ENCODE results near the gene SNRNP70. TPM values are rescaled to one million over a fixed set of nuclear protein-coding genes. Genes with fewer than 3 reads are reported as not detected.
"Not testable (repeated sequence)": the region's sequence is repeated elsewhere in the genome, so short reads cannot be mapped to it uniquely, and the experiment has no call there.

The SNRNP70 gene
- total and polyA plus RNA-seq, 10 of the 15 experiments (the other 5 are each of a cell fraction or from before 2014, with no cell fraction given), result 2.7 to 453 (median 159) TPM

- H3K4me3 ChIP-seq; H4K20me1 ChIP-seq (ENCODE audit: control insufficient read depth, insufficient read depth); DNase-seq (ENCODE audit: low read depth, low spot score); RAD21 ChIA-PET (ENCODE audit: unreplicated experiment); POLR2A ChIA-PET; BruUV-seq (replicated peaks); H3K27me3 ChIP-seq (replicated peaks in 1 of 2; ENCODE audit: control insufficient read depth in 2 of 2, insufficient read depth in 2 of 2, low read length in 1 of 2); in situ Hi-C loops (cut with MboI); intact Hi-C loops (cut with micrococcal nuclease; ENCODE audit: unreplicated experiment); H3K27ac ChIP-seq (ENCODE audit: control insufficient read depth, insufficient read depth); FAIRE-seq; SMC1A ChIA-PET (ENCODE audit: uncharacterized antibody, unreplicated experiment); H2AFZ ChIP-seq (ENCODE audit: control insufficient read depth, low read depth, low read length); H3K4me2 ChIP-seq (ENCODE audit: control insufficient read depth, insufficient read depth); H3K4me1 ChIP-seq (ENCODE audit: control insufficient read depth, insufficient read depth, low read length); CTCF ChIA-PET; H3K36me3 ChIP-seq (ENCODE audit: control insufficient read depth in 2 of 2, insufficient read depth in 2 of 2, low read length in 1 of 2); H3K79me2 ChIP-seq (ENCODE audit: control insufficient read depth, insufficient read depth, low read length); H3K9me3 ChIP-seq (replicated peaks; ENCODE audit: control insufficient read depth, insufficient read depth, low read length); H3K9ac ChIP-seq (ENCODE audit: control insufficient read depth, insufficient read depth, low read length): not testable (repeated sequence)
- ATAC-seq, result 0 out of 3 replicates have a peak, but pooled peaks have one; percentile 19
- TF ChIP-seq CTCF (IDR thresholded peaks at IDR 0.05 in 2 of 3, conservative IDR thresholded peaks at IDR 0.05 in 1 of 3; ENCODE audit: control insufficient read depth in 2 of 3, extremely low read depth in 1 of 3, insufficient read depth in 1 of 3, low read depth in 3 of 3, low read length in 3 of 3), result peak; percentile 15 to 47 (median 47)
- 0 out of 2 replicates have a peak, but pooled peaks have one; percentile 21 for TF ChIP-seq CREM (IDR thresholded peaks at IDR 0.05; ENCODE audit: low read depth)
- TF ChIP-seq NFYB (IDR thresholded peaks at IDR 0.05; ENCODE audit: insufficient read depth, low read depth, low read length), result 0 out of 2 replicates have a peak, but pooled peaks have one; percentile 20
- 37% methylated on average over 18 of the region's 18 CpGs for whole genome bisulfite sequencing (ENCODE audit: insufficient coverage, insufficient replicate concordance, low lambda C conversion rate, missing lambda C conversion rate)
Measured at GRCh38 chr19:49036815-49037214, 48.4 kb upstream of the SNRNP70 start, which contains the start of gene CGB1. CGB1 (minus strand) TSS chr19:49036895; CDS start chr19:49036711, 184 bp downstream.

DNA sequence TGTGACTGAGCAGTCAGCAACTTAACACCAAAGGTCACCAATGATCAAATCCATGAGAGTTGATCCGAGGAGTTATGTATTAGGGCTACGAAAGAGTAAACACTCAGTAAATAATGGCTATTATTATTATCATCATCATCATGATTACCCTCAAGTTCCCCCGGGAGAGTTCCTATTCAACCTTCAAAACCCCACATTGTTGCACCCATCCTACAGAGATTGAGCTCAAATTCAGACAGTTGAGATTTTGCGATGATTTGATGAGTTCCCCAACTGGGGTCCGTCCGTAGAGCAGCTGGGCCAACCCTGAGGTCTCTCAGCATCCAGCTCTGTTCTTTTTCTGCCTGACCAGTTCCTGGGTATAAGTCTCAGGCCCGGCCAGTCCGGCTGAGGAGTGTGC is 47.1 kb upstream of the SNRNP70 start:
- H3K27ac ChIP-seq (ENCODE audit: control insufficient read depth, insufficient read depth); H2AFZ ChIP-seq (ENCODE audit: control insufficient read depth, low read depth, low read length); H3K4me1 ChIP-seq (ENCODE audit: control insufficient read depth, insufficient read depth, low read length); POLR2A ChIA-PET; H3K79me2 ChIP-seq (ENCODE audit: control insufficient read depth, insufficient read depth, low read length); H3K4me3 ChIP-seq; RAD21 ChIA-PET (ENCODE audit: unreplicated experiment); H3K9ac ChIP-seq (ENCODE audit: control insufficient read depth, insufficient read depth, low read length); H3K9me3 ChIP-seq (replicated peaks; ENCODE audit: control insufficient read depth, insufficient read depth, low read length); FAIRE-seq; H4K20me1 ChIP-seq (ENCODE audit: control insufficient read depth, insufficient read depth); H3K4me2 ChIP-seq (ENCODE audit: control insufficient read depth, insufficient read depth); CTCF ChIA-PET; DNase-seq (ENCODE audit: low read depth, low spot score); BruUV-seq (replicated peaks); SMC1A ChIA-PET (ENCODE audit: uncharacterized antibody, unreplicated experiment); in situ Hi-C loops (cut with MboI); H3K27me3 ChIP-seq (replicated peaks in 1 of 2; ENCODE audit: control insufficient read depth in 2 of 2, insufficient read depth in 2 of 2, low read length in 1 of 2); H3K36me3 ChIP-seq (ENCODE audit: control insufficient read depth in 2 of 2, insufficient read depth in 2 of 2, low read length in 1 of 2); intact Hi-C loops (cut with micrococcal nuclease; ENCODE audit: unreplicated experiment); ATAC-seq: not testable (repeated sequence)
- 46% methylated on average over 6 of the region's 8 CpGs for WGBS (ENCODE audit: insufficient coverage, insufficient replicate concordance, low lambda C conversion rate, missing lambda C conversion rate)

GRCh38 chr19:49038557-49039276 is 46.5 kb upstream of the SNRNP70 start:
- H3K9me3 ChIP-seq (replicated peaks; ENCODE audit: control insufficient read depth, insufficient read depth, low read length); H3K4me3 ChIP-seq; H2AFZ ChIP-seq (ENCODE audit: control insufficient read depth, low read depth, low read length); SMC1A ChIA-PET (ENCODE audit: uncharacterized antibody, unreplicated experiment); FAIRE-seq; H3K27me3 ChIP-seq (replicated peaks in 1 of 2; ENCODE audit: control insufficient read depth in 2 of 2, insufficient read depth in 2 of 2, low read length in 1 of 2); in situ Hi-C loops (cut with MboI); H3K27ac ChIP-seq (ENCODE audit: control insufficient read depth, insufficient read depth); H4K20me1 ChIP-seq (ENCODE audit: control insufficient read depth, insufficient read depth); RAD21 ChIA-PET (ENCODE audit: unreplicated experiment); intact Hi-C loops (cut with micrococcal nuclease; ENCODE audit: unreplicated experiment); DNase-seq (ENCODE audit: low read depth, low spot score); POLR2A ChIA-PET; CTCF ChIA-PET; BruUV-seq (replicated peaks); H3K36me3 ChIP-seq (ENCODE audit: control insufficient read depth in 2 of 2, insufficient read depth in 2 of 2, low read length in 1 of 2); ATAC-seq; H3K9ac ChIP-seq (ENCODE audit: control insufficient read depth, insufficient read depth, low read length); H3K79me2 ChIP-seq (ENCODE audit: control insufficient read depth, insufficient read depth, low read length); H3K4me2 ChIP-seq (ENCODE audit: control insufficient read depth, insufficient read depth); H3K4me1 ChIP-seq (ENCODE audit: control insufficient read depth, insufficient read depth, low read length): not testable (repeated sequence)
- 34% methylated on average over 26 of the region's 26 CpGs for WGBS (ENCODE audit: insufficient coverage, insufficient replicate concordance, low lambda C conversion rate, missing lambda C conversion rate)

Measured in GM12878 (cell line).